GM18526 (cell line): ENCODE results near the gene DCAF11.

ENCODE experiments used
- POLR2A ChIP-seq: IDR thresholded peaks from 3 replicates; pipeline ENCODE4 v1.6.1; 2011; ENCODE audit not compliant: insufficient read length; ENCODE audit errors: extremely low read depth

The DCAF11 gene

DNA sequence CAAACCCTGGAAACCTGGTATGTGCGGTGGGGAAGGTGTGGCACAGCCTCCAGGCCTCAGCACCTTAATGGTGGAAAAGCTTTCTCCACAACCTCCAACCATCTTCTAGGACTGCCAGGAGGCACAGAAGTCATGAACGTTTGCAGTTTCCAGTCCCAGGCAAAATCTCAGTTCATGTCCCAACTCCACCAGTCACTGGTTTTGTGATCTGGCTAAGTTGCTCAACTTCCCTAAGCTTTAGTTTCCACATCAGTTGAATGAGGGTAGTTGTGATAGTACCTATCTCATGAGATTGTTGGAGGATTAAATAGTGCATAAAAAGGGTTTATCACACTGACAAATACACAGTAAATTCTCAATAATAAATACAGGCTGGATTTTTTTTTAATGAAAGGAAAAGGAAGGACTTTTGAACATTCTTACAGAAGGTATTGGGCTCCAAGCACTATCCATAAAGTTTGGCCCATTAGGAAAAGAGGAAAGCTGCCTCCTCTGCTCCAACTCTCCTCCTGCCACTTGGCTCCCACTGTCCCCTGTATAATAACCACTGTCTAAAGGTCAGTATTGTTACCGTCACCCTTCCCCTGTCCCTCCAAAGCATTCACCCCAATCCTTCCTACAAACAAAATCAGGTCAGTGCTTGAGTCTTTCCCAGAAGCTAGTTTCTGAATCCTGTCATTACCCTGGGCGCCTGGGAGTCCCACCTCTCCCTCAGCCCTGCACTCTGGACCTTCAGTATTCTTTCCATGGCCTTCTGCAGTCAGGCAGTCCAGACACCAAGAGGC, 14.2 kb upstream of the DCAF11 start:
- TF ChIP-seq POLR2A, result no peak

DNA sequence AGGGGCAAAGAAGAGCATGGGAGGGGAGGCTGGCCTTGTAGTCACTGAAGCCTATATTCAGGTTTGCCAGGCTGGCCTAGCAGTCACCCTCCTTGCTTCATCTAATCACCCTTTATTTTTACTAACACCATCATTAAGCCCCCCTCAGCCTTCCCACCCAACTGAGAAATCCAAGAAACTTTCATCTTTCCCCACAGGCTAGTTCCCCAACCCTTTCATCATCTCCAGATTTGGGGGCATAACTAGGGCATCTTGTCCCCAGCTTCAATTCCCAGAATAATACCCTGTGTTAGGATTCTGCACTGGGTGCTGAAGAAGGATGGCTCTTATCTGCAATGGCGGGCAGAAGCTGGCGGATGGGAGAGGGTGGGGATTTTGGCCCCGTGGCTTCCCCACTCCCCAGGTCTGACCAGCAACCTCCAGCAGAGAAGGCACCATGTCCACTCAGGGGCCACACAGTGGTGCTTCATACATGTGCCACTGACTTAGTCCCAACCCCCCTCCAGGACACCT, 13.5 kb upstream of the DCAF11 start:
- TF ChIP-seq POLR2A, result no peak

DNA sequence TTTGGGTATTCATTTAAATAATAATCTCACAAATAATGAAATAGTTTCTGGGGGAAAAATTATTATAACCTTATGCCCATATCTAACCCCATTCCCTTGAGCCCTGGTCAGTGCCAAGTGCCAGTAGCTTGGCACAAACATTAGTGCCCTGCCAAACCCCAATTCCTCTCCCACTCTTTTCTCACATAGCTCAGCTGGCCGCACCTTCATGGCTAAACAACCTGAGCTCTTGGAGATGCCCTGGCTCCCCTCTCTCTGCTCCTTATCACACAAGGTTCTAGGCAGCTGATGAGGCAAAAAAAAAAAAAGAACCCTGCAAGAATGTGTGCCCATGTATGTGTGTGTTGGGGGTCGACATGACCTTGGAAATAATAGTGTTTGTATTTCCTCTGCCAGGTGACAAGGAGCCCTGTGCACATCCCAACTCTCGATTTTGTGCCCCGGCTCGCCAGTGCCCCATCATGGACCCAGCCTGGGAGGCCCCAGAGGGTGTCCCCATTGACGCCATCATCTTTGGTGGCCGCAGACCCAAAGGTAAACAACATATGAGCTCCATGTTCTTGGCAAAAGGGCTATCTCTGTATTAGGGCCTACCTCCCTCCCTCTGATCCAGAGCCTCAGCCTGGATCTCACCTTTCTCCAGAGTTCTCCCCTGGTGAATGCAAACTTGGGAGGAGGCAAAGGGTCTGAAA, 12.1 kb upstream of the DCAF11 start:
- no peak for TF ChIP-seq POLR2A

DNA sequence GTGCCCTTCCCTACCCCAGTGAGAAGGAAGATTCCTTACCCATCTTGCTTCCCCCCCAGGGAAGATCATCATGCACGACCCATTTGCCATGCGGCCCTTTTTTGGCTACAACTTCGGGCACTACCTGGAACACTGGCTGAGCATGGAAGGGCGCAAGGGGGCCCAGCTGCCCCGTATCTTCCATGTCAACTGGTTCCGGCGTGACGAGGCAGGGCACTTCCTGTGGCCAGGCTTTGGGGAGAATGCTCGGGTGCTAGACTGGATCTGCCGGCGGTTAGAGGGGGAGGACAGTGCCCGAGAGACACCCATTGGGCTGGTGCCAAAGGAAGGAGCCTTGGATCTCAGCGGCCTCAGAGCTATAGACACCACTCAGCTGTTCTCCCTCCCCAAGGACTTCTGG, 11.1 kb upstream of the DCAF11 start:
- TF ChIP-seq POLR2A, result no peak

DNA sequence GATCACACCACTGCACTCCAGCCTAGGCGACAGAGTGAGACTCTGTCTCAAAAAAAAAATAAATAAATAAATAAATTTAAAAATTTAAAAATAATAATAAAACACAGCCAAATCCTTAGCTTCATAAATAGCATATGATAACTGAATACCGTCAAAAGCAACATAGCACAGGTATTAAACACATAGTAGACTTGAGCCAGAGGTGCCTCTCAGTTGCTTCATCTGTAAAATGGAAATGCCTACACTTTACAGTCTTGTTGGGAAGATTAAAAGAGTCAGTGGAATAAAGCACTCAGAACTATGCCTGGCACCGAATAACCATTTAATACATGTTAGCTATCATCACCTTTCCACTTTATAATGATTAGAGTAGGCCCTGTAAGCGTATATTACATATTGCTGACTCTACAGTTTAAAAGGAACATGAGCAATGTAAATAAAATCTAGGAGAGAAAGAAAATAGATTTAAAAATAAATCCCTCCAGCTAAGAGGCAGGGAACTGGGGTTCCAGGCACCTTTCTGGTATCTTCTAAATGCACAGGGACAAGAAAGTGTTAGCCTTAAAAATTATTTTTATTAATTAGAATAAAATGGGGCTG, 7.8 kb upstream of the DCAF11 start:
- TF ChIP-seq POLR2A, result no peak

DNA sequence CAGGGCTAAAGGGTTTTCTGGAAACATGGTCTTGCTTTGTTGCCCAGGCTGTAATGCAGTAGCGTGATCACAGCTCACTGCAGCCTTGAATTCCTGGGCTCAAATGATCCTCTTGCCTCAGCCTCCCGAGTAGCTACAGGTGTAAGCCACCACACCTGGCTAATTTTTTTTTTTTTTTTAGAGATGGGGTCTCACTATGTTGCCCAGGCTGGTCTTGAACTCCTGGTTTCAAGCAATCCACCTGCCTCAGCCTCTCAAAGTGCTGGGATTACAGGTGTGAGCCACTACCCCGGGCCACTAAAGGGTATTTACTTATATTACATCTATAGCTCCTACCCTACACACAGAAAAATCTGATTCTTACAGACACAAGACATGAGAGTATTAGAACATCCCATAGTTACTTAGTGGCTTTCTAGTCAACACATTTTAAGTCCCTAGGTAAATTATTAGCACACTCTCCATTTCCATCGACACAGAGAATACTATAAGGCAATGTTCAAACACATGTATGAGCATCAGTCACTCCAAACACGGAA, 6.2 kb upstream of the DCAF11 start:
- no peak for TF ChIP-seq POLR2A

DNA sequence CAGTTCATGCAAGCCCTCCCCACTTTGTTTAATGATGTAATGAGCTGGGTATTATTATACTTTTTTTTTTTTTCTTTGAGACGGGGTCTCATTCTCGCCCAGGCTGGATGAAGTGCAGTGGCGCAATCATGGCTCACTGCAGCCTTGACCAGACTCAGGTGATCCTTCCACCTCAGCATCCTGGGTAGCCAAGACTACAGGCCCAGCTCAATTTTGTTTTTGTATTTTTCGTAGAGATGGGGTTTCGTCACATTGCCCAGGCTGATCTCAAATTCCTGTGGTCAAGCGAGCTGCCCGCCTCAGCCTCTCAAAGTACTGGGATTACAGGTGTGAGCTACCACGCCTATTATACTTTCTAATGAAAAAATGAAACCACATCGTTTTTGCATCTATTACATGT, 4.5 kb upstream of the DCAF11 start:
- no peak for TF ChIP-seq POLR2A

DNA sequence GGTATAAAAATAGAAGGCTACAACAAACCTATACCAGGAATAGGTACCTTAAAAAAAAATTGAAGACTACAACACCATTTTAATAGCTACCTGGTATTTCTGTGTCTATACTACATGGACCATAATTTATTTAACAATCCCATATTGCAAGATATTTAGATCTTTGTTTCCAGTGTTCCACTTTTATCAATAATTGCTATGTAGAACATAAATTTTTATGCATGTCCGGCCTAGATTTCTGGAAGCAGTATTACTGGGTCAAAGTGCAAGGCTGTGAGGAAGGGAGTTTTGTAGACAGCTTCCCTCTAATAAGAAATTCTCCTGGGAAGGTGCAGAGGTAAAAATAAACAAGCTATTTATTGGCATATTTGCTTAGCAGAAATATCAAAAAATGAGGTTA, 4.1 kb upstream of the DCAF11 start:
- TF ChIP-seq POLR2A, result no peak

DNA sequence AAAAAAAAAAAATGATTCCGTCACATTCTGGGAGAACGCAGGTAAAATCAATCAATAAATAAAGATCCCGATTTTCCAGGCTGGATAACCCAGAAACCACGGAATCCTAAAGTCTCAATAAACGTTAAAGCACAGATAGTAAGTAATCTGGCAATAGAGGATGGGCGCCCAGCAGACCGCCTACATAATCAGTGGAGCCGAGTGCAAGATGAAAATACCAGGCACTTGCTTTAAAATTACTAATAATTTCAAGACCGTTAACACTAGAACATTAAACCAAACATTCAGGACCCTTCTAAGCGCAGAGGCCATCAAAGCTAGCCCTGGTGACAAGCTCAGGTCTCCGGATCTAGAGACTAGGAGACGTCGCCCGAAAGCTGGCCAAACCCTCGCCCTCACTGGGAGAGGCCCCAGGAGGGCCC, 1.2 kb upstream of the DCAF11 start:
- no peak for TF ChIP-seq POLR2A

DNA sequence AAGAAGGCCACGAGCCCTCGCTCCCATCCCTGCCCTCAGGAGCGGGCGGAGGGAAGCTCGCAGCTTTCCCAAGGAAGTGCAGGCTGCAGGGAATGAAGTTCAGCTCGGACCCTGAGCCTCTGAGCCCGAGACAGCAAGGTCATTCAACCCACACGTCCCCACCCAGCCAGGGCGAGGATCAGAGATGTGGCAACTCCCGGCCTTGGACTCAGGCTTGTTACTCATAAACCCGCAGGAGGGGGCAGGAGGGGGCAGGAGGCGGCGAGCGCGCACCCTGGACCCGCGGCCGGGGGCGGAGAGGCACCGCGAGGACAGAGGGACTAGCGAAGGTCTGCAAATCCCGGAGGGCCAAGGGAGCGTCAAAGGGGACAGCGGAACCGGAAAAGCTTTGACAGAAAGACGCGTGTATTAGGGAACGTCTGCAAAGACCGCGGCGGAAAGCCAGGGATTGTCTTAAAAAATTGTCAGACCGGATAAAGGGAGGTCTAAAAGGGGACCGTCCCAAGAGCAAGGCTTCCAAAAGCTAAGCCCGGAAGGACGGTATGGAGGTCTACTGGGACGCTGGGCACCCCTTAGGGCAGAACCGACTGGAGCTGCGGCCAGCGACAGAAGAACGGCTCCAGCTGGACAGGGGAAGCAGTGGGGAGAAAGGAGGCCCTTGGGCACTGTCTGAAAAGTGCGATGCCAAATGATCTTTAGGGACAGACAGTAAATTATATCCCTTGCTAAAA, 611 bp upstream of the DCAF11 start:
- peak; percentile 85 for TF ChIP-seq POLR2A

DNA sequence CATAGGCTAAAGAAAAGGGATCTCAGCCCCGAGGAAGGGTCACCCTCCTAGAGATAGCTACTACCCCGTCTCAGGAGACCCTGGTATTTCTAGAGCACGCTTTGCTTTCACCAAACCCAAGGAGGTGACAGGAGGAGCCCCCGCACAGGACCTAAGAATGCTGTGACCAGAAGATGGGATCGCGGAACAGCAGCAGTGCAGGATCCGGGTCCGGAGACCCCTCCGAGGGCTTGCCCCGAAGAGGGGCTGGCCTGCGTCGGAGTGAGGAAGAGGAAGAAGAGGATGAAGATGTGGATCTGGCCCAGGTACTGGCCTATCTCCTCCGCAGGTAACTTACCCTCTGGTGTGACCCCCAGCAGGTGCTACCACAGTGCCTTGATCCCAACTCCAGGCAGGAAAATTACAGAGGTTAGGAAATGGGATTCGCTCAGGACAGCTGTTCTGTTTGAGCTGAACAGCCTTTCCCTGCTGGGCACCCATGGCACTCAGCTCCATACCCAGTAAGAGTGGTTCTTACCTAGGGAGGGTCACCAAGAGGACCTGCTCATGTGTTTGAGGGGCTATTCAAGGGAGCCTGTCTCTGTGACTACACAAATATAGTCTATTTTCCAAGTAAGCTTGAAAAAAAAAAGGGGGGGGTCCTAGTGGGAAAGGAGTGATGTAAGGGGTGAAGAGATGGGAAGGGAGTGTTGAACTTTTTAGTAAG, 998 bp downstream of the DCAF11 start:
- TF ChIP-seq POLR2A, result no peak

DNA sequence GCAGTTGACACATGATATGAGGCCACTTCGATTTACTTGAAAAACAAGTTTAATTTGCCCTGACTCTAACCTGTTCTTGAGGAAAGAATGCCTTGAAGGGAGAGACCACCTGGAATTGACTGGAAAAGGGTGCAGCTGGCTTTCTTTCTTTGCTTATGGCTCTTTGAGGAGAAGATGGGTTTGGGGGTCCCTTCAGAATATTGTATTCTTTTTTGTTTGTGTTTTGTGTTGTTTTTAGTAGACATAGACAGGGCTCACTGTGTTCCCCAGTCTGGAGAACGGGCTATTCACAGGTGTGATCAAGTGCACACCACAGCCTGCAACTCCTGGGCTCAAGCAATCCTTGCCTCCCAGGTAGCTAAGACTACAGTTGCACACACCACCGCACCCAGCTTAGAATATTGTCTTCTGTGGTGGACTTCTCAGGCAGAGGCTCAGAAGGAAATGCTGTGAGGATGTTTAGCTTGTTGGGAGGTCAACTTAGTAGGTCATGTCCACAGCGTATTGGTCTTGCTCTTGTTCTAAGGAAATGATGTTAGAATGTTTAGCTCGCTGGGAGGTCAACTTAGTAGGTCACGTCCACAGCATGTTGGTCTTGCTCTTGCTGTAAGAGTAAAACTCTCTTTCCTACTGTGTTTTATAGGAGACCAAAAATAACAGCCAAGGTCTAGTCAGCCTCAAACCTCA, 1.7 kb downstream of the DCAF11 start:
- no peak for TF ChIP-seq POLR2A

DNA sequence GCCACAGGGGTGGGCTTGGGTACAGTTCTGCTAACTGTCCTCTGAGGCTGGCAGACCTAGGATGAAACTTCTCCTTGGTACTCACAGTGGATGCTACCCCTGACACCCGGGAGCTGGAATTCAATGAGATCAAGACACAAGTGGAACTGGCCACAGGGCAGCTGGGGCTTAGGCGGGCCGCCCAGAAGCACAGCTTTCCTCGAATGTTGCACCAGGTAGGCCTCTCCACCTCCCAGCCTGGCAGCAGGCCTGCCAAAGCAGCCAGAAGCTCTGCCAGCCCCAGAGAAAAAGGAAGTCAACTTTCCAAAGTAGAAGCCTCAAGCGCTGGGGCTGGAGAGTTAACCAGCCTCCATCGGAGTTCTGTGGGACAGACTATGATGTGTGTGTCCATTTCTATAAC, 2.6 kb downstream of the DCAF11 start:
- TF ChIP-seq POLR2A, result no peak

DNA sequence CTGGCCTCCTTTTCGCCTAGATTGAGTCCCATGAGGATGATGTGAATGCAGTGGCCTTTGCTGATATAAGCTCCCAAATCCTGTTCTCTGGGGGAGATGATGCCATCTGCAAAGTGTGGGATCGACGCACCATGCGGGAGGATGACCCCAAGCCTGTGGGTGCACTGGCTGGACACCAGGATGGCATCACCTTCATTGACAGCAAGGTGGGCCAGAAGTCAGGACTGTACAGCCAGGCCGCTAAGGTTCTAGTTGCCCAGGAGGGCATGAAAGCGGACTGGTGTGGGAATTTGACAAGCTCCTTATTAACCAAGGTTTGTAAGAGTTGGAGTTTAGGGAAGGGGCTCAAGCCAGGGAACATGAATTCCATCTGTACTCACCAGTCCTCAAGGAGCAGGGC, 5.1 kb downstream of the DCAF11 start:
- no peak for TF ChIP-seq POLR2A

DNA sequence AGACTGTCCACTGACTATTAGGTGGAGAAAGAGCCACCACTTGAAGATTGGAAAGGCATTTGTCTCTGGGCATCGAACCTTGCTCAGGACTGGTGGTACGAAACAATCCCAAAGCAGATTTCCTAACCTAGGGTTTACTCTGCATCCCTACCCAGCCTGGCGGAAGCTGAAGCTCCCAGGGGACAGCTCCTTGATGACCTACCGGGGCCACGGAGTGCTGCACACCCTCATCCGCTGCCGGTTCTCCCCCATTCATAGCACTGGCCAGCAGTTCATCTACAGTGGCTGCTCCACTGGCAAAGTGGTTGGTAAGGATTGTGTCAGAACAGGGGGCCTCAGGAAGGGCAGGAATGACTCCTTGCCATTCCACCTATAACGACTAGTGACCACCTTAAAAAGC, 6.6 kb downstream of the DCAF11 start:
- TF ChIP-seq POLR2A, result no peak

DNA sequence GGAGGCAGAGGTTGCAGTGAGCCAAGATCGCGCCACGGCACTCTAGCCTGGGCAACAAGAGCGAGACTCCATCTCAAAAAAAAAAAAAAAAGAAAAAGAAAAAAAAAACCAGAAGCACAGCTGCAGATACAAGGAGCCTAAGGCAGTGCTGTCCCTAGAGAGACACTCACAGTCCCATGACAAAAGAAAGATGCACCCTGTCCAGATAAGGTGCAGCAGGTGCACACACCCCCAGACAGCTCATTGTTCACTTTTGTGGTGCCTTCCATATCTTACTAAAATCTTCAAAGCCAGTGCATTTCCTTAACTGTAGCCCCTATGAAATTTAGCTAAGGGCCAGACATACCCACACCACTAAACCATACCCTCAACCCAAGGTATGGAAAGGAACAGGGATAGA, 7.8 kb downstream of the DCAF11 start:
- no peak for TF ChIP-seq POLR2A
